Brain microvascular endothelial cell (primary cell): ENCODE results near the gene FGGY.
"Not testable (repeated sequence)": the region's sequence is repeated elsewhere in the genome, so short reads cannot be mapped to it uniquely, and the experiment has no call there.

ENCODE experiments used
- DNase-seq: peaks from one replicate; pipeline ENCODE4 v3.0.0-alpha.2; 2020
- H3K27ac ChIP-seq: fragments of 250-450 bp; sonication (Bioruptor Pico); 2 replicates; pipeline ENCODE4 v1.5.1; 2020; ENCODE audit warnings: mild to moderate bottlenecking, moderate library complexity
- H3K27me3 ChIP-seq: fragments of 250-450 bp; sonication (Bioruptor Pico); replicated peaks from 2 replicates; pipeline ENCODE4 v1.5.1; 2020; ENCODE audit warnings: mild to moderate bottlenecking
- H3K36me3 ChIP-seq: fragments of 250-450 bp; sonication (Bioruptor Pico); replicated peaks from 2 replicates; pipeline ENCODE4 v1.5.1; 2020; ENCODE audit warnings: mild to moderate bottlenecking
- H3K4me3 ChIP-seq: 2 replicates; pipeline ENCODE4 v1.5.1; 2011; ENCODE audit warnings: low read depth, mild to moderate bottlenecking, control low read depth, low read length, moderate library complexity
- in situ Hi-C: cut with HindIII; loops from 2 replicates; pipeline ENCODE4 v1.10.0; 2017; ENCODE audit warnings: low sequenced_read_pairs, low pct_ligation_motif_present
- TF ChIP-seq, protein P1 (sequence below): IDR thresholded peaks from 2 replicates; pipeline ENCODE4 v1.5.1; 2011; ENCODE audit warnings: low read depth, mild to moderate bottlenecking, moderate library complexity, low read length, control low read depth, inconsistent platforms; ENCODE audit errors: missing control alignments

The FGGY gene

DNA sequence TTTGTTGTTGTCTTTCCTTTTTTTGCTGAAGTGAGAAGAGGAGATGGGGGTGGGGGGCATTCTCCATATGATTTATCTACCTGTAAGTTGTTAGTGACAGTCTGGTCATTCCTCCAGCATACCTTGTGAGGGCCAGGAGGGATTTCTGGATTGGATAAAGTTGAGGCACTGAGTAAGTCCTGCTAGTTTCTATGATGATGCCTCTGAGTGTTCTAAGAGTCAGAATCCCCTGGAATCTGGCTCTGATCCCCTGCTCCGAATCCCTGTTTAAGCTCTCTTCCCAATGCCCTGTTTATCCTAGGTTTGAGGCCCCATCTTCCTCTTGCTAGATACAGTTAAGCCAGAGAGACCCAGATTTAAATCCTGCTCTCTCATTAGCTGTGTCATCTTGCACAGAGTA lies 434.7 kb downstream of the FGGY start:
- H3K27me3 ChIP-seq = no peaks in the 10 kb centered on the region
- H3K4me3 ChIP-seq = no peak overlapping the region
- peak overlapping the region; percentile 80 for H3K27ac ChIP-seq
- in situ Hi-C loops = no loop called here
- DNase-seq = no peak
- TF ChIP-seq, protein P1, sequence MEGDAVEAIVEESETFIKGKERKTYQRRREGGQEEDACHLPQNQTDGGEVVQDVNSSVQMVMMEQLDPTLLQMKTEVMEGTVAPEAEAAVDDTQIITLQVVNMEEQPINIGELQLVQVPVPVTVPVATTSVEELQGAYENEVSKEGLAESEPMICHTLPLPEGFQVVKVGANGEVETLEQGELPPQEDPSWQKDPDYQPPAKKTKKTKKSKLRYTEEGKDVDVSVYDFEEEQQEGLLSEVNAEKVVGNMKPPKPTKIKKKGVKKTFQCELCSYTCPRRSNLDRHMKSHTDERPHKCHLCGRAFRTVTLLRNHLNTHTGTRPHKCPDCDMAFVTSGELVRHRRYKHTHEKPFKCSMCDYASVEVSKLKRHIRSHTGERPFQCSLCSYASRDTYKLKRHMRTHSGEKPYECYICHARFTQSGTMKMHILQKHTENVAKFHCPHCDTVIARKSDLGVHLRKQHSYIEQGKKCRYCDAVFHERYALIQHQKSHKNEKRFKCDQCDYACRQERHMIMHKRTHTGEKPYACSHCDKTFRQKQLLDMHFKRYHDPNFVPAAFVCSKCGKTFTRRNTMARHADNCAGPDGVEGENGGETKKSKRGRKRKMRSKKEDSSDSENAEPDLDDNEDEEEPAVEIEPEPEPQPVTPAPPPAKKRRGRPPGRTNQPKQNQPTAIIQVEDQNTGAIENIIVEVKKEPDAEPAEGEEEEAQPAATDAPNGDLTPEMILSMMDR = no peak
- H3K36me3 ChIP-seq = no peaks in the 10 kb centered on the region

DNA sequence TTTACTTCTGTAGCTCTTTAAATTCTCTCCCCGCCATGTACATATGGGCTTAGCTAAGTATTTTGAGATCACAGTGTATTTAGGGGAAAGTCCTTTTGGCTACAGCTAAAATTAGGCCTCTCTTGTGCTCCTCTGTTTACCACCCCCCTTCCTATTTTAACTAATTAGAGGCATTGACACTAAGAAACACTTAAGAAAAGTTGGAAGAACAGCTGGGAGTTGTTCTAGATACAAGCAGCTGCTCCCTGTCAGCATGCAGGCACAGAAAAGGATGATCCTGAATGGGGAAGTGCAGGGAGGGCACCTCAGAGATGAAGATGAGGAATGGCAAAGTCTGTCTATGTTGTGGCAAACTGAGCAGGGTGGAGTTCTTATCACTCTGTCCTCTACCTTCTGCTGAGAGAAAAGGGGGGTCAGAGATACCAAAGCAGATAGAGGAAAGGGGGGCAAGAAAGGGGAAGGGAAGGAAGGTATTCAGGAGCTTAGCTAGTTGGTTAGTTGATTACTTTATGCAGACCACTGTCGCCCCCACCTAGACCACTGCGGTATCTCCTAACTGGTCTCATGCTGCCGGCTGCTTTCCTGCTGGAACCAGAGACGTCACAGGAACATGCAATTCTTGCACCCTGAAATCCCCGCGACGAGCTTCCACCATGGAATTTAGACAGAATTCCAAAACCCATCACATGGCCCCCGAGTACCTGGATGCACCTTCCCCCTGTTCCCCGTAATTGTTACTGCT lies 435.5 kb downstream of the FGGY start:
- H3K27me3 ChIP-seq = no peaks in the 10 kb centered on the region
- no peak overlapping the region for H3K4me3 ChIP-seq
- TF ChIP-seq, protein P1 = no peak
- no peak for DNase-seq
- in situ Hi-C loops = no loop called here
- H3K27ac ChIP-seq = no peak overlapping the region
- H3K36me3 ChIP-seq = no peaks in the 10 kb centered on the region

GRCh38 chr1:59733443-59734141 lies 436.7 kb downstream of the FGGY start:
- no peak for DNase-seq
- H3K27ac ChIP-seq = no peak overlapping the region
- in situ Hi-C loops = no loop called here

GRCh38 chr1:59735927-59736326 lies 439.0 kb downstream of the FGGY start:
- H3K4me3 ChIP-seq, in situ Hi-C loops, H3K27ac ChIP-seq, H3K36me3 ChIP-seq, DNase-seq, H3K27me3 ChIP-seq: not testable (repeated sequence)

More at GRCh38 chr1:59733443-59734141, 436.7 kb downstream of the FGGY start:
- TF ChIP-seq, protein P1 = no peak
- no peaks in the 10 kb centered on the region for H3K36me3 ChIP-seq
- H3K4me3 ChIP-seq = no peak overlapping the region
- H3K27me3 ChIP-seq = no peaks in the 10 kb centered on the region

- TF ChIP-seq, protein P1 = no peak
- Histone ChIP-seq H3K4me3 (no peak overlapping the region), H3K36me3 (no peaks in the 10 kb centered on the region), H3K27me3 (no peaks in the 10 kb centered on the region), H3K27ac (no peak overlapping the region)
- DNase-seq = no peak
- in situ Hi-C loops = no loop called here
These were observed 439.9 kb downstream of the FGGY start for GRCh38 chr1:59736744-59737143.

DNA sequence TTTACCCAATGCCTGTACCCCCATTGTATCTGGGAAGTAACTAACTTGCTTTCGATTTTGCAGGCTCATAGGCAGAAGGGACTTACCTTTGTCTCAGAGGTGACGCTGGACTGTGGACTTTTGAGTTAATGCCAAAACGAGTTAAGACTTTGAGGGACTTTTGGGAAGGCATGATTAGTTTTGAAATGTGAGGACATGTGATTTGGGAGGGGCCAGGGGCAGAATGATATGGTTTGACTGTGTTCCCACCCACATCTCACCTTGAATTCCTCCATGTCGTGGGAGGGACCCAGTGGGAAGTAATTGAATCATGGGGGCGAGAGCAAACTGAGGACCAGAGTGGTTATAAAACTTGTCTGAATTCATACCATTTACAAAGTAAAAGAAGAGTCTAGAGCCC lies 440.7 kb downstream of the FGGY start:
- TF ChIP-seq, protein P1 = no peak
- Histone ChIP-seq H3K4me3 (no peak overlapping the region), H3K36me3 (no peaks in the 10 kb centered on the region), H3K27me3 (no peaks in the 10 kb centered on the region), H3K27ac (no peak overlapping the region)
- no peak for DNase-seq
- in situ Hi-C loops = no loop called here
